Panc1 (cell line): ENCODE results near the gene RGS3. TPM values are rescaled to one million over a fixed set of nuclear protein-coding genes. Genes with fewer than 3 reads are reported as not detected.

Experiments
- ATAC-seq: fragments of 200-7000 bp; cut with Tn5 transposase; 2 replicates; pipeline ENCODE4 v1.9.1; 2020; ENCODE audit warnings: mild to moderate bottlenecking, moderate library complexity
- BruUV-seq: library from RNA; stranded (reverse); fragments of 400-500 nt; replicated peaks from 2 replicates; lab custom pipeline; 2021; lab: Mats Ljungman, UMichigan
- CTCF ChIA-PET: fragments of 300-600 bp; sonication (Branson Sonifier 250); formaldehyde crosslinking; loops from one replicate; lab custom pipeline; 2022; ENCODE audit warnings: antibody characterized with exemption; lab: Charles Lee
- POLR2A ChIA-PET: fragments of 300-600 bp; sonication (Branson Sonifier 250); formaldehyde crosslinking; loops from one replicate; lab custom pipeline; 2022; ENCODE audit warnings: antibody characterized with exemption; lab: Charles Lee
- DNase-seq: peaks from one replicate; pipeline ENCODE4 v3.0.0-alpha.2; 2010; ENCODE audit warnings: low read depth, low spot score
- H3K27ac ChIP-seq: 2 replicates; pipeline ENCODE4 v1.5.1; 2011; ENCODE audit warnings: mild to moderate bottlenecking, low read length, inconsistent platforms
- H3K27me3 ChIP-seq: fragments of 200-500 bp; sonication (Bioruptor generic); 2 replicates; pipeline ENCODE4 v1.6.0; 2014; ENCODE audit warnings: low read length, inconsistent platforms; ENCODE audit not compliant: control insufficient read depth, insufficient read depth
- H3K36me3 ChIP-seq: fragments of 200-500 bp; sonication (Bioruptor generic); 2 replicates; pipeline ENCODE4 v1.5.1; 2014; ENCODE audit warnings: inconsistent platforms, mild to moderate bottlenecking, low read length, moderate library complexity; ENCODE audit not compliant: control insufficient read depth, insufficient read depth
- H3K4me1 ChIP-seq: 2 replicates; pipeline ENCODE4 v1.5.1; 2011; ENCODE audit warnings: inconsistent platforms, mild to moderate bottlenecking, low read length, moderate library complexity; ENCODE audit not compliant: control insufficient read depth, insufficient read depth
- H3K4me3 ChIP-seq, 2 experiments: 2 replicates each; pipeline ENCODE4 v1.5.1; 2011 to 2012; ENCODE audit warnings: low read depth in 2 of 2, low read length in 2 of 2, mild to moderate bottlenecking in 2 of 2, inconsistent platforms in 1 of 2, moderate library complexity in 1 of 2
- H3K9me3 ChIP-seq: fragments of 200-500 bp; sonication (Bioruptor generic); 2 replicates; pipeline ENCODE4 v1.5.1; 2014; ENCODE audit warnings: low read depth, mild to moderate bottlenecking, inconsistent platforms, low read length, moderate library complexity; ENCODE audit not compliant: control insufficient read depth, insufficient read depth
- POLR2AphosphoS5 ChIP-seq: IDR thresholded peaks from 2 replicates; pipeline ENCODE4 v1.6.1; 2012; ENCODE audit warnings: mild to moderate bottlenecking, low read depth, low read length, moderate library complexity
- SIN3A ChIP-seq: IDR thresholded peaks from 2 replicates; pipeline ENCODE4 v1.6.1; 2012; ENCODE audit warnings: low read depth, mild to moderate bottlenecking, low read length, moderate library complexity, borderline replicate concordance; ENCODE audit not compliant: insufficient read depth
- TCF7L2 ChIP-seq: IDR thresholded peaks from 2 replicates; pipeline ENCODE4 v1.6.1; 2011; ENCODE audit warnings: mild to moderate bottlenecking, low read depth, low read length, inconsistent platforms
- in situ Hi-C: cut with HindIII; loops from 2 replicates; pipeline ENCODE4 v1.10.0; 2016; ENCODE audit warnings: low sequenced_read_pairs, low pct_unique_long_range_greater_than_20kb
- intact Hi-C: fragments of 100-400 bp; cut with micrococcal nuclease; formaldehyde crosslinking; loops from one replicate; pipeline ENCODE4 v1.10.0; 2022; ENCODE audit not compliant: unreplicated experiment
- total RNA-seq: library from RNA; stranded (reverse); gene quantifications from one replicate; pipeline ENCODE4 v1.2.1, GENCODE V29; 2021; ENCODE audit not compliant: unreplicated experiment
- TF ChIP-seq, protein P1 (sequence below), 2 experiments: IDR thresholded peaks; 2 replicates each; pipeline ENCODE4 v1.6.1; 2011 to 2012; ENCODE audit warnings: low read depth in 2 of 2, control low read depth in 1 of 2, low read length in 1 of 2, mild to moderate bottlenecking in 1 of 2, moderate library complexity in 1 of 2; ENCODE audit not compliant: insufficient read depth in 1 of 2
- TF ChIP-seq, protein P2 (sequence below): fragments of 450-650 bp; IDR thresholded peaks from 2 replicates; pipeline ENCODE4 v1.5.1; 2017; ENCODE audit warnings: mild to moderate bottlenecking

Gene RGS3
- total RNA-seq, 1 experiment from 2014 or later, result 15.1 TPM

DNA sequence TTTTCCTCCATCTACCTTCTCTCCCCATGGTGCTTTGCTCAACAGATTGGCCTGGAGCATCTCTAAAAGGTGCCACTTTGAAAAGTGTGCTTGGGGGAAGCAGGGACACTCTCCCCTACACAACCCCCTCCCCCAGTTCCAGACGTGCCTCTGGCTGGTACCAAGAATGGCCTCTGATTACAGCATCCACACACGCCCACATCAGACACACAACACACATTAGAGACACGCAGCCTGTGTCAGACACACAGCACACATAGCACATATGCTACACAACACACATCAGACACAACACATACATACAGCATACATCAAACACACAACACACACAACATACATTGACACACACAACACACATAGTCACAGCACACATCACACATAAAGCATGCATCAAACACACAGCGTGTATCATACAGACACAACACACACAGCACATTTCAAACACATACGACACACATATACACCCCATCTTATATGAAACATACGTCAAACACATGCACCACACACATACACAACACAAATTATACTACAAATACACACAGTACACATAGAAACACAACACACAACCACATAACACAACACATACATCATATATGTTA lies 150.4 kb downstream of the RGS3 start:
- no peaks in the 10 kb centered on the region for H3K4me1 ChIP-seq
- no peaks in the 10 kb centered on the region for H3K27me3 ChIP-seq
- no peak overlapping the region for H3K4me3 ChIP-seq
- H3K27ac ChIP-seq, result no peak overlapping the region
- H3K36me3 ChIP-seq, result no peaks in the 10 kb centered on the region
- no peaks in the 10 kb centered on the region for H3K9me3 ChIP-seq
- no TSS peak for BruUV-seq
- TF ChIP-seq POLR2AphosphoS5 (no peak), SIN3A (no peak), TCF7L2 (no peak)
- TF ChIP-seq, protein P1, sequence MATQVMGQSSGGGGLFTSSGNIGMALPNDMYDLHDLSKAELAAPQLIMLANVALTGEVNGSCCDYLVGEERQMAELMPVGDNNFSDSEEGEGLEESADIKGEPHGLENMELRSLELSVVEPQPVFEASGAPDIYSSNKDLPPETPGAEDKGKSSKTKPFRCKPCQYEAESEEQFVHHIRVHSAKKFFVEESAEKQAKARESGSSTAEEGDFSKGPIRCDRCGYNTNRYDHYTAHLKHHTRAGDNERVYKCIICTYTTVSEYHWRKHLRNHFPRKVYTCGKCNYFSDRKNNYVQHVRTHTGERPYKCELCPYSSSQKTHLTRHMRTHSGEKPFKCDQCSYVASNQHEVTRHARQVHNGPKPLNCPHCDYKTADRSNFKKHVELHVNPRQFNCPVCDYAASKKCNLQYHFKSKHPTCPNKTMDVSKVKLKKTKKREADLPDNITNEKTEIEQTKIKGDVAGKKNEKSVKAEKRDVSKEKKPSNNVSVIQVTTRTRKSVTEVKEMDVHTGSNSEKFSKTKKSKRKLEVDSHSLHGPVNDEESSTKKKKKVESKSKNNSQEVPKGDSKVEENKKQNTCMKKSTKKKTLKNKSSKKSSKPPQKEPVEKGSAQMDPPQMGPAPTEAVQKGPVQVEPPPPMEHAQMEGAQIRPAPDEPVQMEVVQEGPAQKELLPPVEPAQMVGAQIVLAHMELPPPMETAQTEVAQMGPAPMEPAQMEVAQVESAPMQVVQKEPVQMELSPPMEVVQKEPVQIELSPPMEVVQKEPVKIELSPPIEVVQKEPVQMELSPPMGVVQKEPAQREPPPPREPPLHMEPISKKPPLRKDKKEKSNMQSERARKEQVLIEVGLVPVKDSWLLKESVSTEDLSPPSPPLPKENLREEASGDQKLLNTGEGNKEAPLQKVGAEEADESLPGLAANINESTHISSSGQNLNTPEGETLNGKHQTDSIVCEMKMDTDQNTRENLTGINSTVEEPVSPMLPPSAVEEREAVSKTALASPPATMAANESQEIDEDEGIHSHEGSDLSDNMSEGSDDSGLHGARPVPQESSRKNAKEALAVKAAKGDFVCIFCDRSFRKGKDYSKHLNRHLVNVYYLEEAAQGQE (IDR thresholded peaks at IDR 0.05; ENCODE audit: insufficient read depth in 1 of 2, low read depth in 2 of 2, low read length in 1 of 2), result no peak
- TF ChIP-seq, protein P2, sequence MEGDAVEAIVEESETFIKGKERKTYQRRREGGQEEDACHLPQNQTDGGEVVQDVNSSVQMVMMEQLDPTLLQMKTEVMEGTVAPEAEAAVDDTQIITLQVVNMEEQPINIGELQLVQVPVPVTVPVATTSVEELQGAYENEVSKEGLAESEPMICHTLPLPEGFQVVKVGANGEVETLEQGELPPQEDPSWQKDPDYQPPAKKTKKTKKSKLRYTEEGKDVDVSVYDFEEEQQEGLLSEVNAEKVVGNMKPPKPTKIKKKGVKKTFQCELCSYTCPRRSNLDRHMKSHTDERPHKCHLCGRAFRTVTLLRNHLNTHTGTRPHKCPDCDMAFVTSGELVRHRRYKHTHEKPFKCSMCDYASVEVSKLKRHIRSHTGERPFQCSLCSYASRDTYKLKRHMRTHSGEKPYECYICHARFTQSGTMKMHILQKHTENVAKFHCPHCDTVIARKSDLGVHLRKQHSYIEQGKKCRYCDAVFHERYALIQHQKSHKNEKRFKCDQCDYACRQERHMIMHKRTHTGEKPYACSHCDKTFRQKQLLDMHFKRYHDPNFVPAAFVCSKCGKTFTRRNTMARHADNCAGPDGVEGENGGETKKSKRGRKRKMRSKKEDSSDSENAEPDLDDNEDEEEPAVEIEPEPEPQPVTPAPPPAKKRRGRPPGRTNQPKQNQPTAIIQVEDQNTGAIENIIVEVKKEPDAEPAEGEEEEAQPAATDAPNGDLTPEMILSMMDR, result no peak
- no peak for DNase-seq
- ATAC-seq, result no peak
- ChIA-PET POLR2A (no interaction called here), CTCF (no interaction called here)
- intact Hi-C loops, result no loop called here
- in situ Hi-C loops, result no loop called here

DNA sequence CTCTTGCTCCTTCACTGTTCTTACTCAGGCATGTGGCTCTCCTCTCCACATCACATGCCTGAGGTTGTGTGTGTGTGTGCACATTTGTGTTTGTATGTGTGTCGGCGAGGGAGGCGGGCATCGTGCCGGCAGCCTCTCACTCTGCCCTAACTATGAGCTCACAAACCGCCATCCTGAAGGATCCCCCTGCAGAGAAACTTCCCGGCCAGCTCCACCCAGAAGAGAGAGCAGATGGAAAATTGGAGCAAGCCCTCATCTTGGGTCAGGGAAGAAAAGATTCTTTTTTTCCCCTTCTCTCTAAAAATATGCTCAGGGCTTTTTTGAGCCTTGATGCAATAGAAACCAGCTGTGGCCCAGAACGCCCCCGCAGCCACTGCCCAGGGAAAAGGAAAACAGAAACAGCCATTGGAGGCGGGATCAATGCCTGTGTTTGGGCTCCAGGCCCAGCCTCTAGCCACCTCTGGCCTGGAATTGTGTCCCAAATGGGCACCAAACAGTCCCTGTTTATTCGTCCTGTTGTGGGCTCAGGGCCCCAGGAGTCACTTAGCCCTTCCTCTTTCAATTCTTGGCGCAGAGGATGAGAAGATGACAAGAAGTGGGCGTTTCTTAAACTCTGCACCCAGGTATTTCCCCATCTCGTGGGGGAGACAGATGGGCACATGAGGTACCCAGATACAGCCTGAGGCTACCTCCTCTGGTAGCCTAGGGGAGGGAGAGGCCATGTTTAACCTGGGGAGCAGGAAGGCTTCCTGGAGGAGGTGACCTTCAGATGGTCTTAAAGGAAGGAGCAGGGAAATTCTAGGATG lies 151.5 kb downstream of the RGS3 start:
- intact Hi-C loops, result no loop called here
- in situ Hi-C loops, result no loop called here
- Histone ChIP-seq H3K4me1 (peaks cover 7% of the 10 kb centered on the region), H3K9me3 (no peaks in the 10 kb centered on the region), H3K27ac (no peak overlapping the region), H3K36me3 (no peaks in the 10 kb centered on the region), H3K4me3 (no peak overlapping the region), H3K27me3 (no peaks in the 10 kb centered on the region)
- ChIA-PET CTCF (no interaction called here), POLR2A (no interaction called here)
- DNase-seq (no peak), ATAC-seq (no peak)
- TF ChIP-seq POLR2AphosphoS5, result no peak
- TF ChIP-seq, protein P2, result no peak
- no peak for TF ChIP-seq SIN3A
- no peak for TF ChIP-seq TCF7L2
- TF ChIP-seq, protein P1 (IDR thresholded peaks at IDR 0.05; ENCODE audit: insufficient read depth in 1 of 2, low read depth in 2 of 2, low read length in 1 of 2), result no peak
- BruUV-seq, result no TSS peak
